HG03139 (cell line): ENCODE measurements around the gene DPP6.

ENCODE experiments used
- ATAC-seq: cut with Tn5 transposase; IDR thresholded peaks from one replicate; pipeline ENCODE4 v1.9.1; 2021; ENCODE audit not compliant: unreplicated experiment

DPP6 gene

GRCh38 chr7:154332811-154333580 lies 280.8 kb downstream of the DPP6 start:
- no peak for ATAC-seq

DNA sequence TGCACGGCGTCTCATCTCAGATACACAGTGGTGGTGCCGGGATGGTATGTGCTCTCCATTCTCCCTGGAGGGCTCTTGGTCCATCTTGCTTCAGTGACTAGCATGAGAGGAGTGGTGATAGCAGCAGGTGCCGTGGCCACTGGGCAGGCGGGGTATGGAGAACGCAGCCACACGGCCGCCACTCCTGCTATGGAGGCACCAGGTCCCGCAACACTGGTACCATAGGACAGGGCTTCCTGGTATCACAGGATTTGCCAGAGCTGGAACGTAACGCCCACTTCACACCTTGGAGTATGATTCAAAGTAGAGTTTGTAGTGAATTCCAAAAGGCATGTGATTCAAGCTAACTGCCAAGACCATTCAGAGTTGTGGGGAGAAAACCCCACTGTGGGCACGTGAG lies 284.1 kb downstream of the DPP6 start:
- ATAC-seq: no peak

DNA sequence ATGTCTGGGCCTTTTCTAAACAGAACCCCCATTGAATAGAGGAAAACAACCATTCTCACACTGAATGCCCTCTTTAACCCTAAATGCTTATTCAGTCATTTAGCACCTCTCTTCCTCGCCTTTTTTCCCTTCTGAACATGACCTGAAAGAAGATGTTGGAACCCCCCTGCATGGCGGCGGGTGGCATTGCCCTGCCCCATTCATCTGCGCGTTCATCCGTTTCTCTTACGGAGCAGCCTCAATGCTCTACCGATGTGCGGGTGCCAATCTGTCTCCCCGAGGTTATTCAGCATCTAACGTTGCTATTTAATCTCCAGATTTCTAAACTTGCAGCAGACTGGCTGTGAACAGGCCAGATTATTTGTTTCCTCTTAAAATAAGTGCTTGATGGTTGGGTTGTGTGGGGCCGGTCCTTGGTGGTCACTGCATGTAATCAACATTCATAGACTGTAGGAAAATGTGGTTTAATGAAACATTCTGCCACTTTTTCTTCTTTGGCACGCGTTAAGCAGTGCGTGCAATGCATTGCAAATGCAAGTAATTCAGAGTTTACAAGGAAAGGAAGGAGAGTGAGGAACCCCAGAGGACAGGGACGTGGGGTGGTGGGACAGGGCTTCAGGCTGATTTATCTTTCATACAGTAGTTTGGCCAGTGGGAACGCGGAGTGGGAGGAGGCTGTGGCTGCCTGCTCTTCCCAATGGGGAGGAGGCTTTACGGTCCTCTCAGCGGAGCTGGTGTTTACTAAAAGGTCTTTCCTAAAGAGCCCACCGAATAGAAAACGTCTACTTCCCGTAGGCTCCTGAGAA lies 286.7 kb downstream of the DPP6 start:
- no peak for ATAC-seq

DNA sequence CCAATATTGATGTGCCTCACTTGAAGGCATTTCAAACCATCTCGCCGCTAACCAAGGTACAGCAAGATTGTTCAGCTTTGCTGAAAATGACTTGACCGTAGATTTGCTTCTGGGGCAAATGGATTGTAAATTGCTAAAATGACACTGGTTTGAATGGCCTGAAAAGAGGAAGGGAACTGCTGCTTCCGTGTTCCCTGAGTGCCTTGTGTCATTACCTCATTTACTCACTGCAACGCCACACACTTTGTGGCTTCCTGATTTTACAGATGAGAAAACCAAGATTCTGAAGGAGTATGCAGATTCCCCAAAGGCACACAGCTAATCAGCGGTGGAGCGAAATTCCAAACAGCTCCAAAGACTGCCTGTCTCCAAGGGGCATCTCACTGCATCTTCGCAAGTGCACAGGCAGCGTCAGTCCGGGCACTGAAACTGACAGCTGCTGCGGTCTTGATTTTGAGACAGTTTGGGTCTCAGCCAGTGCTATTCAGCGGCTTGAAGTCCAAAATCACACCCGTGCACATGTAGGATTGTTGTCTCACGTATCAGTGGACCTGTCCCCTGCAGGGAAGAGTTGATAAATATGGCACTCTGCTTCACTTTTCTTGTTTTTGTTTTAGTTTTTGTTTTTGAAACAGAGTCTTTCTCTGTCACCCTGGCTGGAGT lies 290.9 kb downstream of the DPP6 start:
- no peak for ATAC-seq

DNA sequence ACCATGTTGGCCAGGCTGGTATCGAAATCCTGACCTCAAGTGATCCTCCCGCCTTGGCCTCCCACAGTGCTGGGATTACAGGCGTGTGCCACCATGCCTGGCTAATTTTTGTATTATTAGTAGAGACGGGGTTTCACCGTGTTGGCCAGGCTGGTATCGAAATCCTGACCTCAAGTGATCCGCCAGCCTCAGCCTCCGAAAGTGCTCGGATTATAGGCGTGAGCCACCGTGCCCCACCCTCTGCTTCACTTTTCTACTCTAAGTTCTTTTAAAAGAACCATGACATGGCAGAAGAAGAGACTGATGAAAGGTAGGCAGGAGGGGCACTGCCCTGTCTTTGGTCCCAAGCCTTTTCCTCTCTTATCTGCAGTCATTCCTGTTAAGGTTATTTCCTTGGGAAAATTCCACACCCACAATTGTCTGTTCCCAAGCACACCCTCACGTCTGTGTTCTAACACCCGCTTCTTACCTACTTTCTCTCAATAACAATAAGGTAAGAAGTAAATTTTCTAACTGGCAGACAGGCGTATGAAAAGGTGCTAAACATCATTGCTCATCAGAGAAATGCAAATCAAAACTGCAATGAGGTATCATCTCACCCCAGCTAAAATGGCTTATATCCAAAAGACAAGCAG lies 291.7 kb downstream of the DPP6 start:
- ATAC-seq: no peak

- no peak for ATAC-seq
Measured at GRCh38 chr7:154345093-154345492, 292.9 kb downstream of the DPP6 start.

- ATAC-seq: no peak
Measured at GRCh38 chr7:154347700-154348266, 295.6 kb downstream of the DPP6 start.

- ATAC-seq: no peak
Measured at GRCh38 chr7:154350892-154351291, 298.7 kb downstream of the DPP6 start.

GRCh38 chr7:154353355-154353767 lies 301.2 kb downstream of the DPP6 start:
- no peak for ATAC-seq

DNA sequence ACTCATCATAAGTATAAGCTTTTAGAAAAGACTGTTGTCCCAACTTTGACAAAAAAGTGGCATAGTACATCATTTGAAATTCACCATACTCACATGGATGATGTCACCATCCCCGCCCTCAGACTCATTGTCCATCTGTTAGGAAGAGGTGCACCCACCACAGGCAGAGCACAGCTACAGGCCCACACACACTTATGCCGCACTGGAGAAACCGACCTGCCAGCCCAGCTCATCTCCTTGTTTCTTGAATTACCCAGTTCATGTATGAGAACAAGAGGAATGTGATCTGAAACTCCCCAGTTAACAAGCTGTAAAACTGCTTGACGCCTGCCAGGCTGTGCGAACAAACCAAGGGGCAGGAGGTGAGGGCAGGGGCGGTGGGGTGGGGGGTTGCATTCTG lies 312.0 kb downstream of the DPP6 start:
- ATAC-seq: no peak

- ATAC-seq: no peak
Measured at GRCh38 chr7:154371424-154371823, 319.2 kb downstream of the DPP6 start.

DNA sequence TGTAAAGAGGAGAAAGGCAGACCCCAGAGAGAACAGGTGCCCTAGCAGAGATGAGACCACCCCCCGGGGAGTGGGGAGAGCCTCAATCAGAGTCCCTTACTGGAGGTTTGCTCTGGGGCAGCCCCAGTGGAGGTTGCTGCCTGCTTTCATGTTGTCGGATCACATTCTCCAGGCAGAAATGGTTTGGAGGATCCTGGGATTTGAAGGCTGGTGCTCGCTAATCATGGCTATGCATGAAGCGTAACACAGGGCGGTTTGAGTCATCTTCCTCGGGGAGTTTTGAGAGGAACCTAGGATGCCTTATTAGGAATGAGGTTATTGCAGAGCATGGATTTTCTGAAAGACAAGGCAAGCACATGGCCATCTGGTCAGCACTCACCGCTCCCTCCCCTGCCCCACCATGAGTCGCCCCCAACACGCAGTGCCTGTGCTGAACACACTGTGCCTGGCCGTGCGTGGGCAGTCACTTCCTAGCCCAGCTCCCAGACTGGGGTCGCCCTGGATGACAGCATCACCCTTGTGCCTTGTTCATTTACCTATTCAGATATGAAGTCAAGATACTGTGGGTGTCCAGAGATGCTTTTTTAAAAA lies 319.9 kb downstream of the DPP6 start:
- no peak for ATAC-seq

DNA sequence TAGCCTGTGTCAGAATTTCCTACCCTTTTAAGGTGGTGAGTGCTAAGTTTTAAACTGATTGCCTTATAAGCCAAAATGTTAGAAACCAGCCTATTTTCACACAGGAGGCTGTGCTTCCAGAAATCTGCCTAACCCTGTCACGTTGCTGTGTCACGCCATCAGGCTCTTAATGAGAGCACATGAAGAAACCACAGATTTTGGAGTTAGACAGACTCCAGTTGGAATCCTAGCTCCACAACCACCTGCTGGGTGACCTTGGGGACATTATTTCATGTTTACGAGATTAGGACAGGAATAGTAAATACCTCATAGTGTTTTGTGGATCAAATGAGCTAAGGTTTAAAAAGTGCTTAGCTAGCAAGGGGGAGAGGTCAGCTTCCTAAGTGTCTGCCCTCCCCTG lies 321.8 kb downstream of the DPP6 start:
- ATAC-seq: no peak

DNA sequence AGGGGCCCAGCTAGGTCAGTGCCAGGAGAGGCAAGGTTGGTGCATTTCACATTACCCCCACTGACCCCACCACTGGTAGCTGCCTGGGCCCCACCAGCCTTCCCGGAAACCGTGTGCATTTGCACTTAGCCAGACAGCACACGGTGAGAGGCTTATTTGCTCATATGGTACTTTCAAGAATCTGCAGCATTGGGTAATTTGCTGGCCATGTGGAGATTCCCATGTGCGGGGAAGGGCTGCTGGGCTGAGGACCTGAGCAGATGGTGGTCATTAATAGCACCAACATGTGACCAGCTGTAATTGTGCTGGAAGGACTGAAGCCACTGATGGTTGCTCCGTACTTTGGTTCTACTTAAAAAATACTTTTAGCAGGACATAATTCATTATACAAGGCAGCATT lies 323.8 kb downstream of the DPP6 start:
- ATAC-seq: no peak

DNA sequence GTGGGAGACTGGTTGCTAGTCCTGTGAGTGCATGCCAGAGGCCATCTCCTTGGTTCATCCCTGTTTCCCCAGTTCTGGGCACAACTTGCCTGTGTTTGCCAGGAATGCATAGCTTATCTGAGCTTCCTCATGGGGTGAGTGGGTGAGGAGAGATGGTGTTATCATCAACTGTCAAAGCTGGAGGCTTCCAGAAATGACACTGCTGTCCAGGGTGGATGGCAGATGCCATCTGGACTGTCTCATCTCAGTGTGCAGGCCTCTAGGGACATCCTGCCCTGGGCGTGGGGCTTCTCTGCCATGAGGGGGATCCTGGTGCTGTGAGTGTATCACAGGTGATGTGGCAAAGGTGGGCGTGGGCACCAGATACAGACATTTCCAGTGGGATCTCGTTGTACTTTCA lies 328.6 kb downstream of the DPP6 start:
- ATAC-seq: no peak

GRCh38 chr7:154383045-154383444 lies 330.8 kb downstream of the DPP6 start:
- no peak for ATAC-seq

DNA sequence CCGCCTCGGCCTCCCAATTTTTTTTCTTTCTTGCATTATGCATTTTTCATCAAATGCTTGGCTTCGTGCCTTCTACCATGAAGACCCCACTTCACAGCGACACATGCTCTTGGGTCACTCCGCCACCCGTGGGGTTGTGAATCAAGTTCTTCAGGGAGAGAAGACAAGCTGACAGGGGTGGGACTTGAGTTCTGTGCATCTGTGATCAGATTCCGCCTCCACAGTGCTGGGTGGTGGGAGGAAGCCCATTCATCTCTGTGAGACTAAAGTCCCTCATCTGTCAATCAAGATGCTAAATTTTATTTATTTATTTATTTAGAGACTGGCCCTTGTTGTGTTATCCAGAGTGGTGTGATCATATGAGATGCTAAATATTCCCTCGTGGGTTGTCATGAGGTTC lies 333.0 kb downstream of the DPP6 start:
- no peak for ATAC-seq

DNA sequence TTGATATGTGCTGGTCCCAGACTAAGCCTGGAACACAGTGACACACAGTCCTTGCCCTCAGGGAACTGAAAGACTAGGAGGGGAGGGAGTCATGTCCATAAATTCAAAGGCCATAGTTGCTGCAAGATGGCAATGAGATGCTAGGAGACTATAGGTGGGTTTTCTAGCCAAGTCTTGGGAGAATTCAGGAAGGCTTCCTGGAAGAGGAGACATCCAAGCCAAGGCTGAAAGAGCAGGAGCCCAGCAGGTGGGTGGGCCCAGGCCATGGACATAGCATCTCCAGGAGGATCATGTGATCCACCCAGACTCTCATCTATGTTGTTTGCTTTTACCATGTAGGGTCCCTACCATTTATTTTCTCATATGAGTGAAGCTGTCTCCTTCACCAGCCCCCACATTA lies 335.1 kb downstream of the DPP6 start:
- no peak for ATAC-seq

DNA sequence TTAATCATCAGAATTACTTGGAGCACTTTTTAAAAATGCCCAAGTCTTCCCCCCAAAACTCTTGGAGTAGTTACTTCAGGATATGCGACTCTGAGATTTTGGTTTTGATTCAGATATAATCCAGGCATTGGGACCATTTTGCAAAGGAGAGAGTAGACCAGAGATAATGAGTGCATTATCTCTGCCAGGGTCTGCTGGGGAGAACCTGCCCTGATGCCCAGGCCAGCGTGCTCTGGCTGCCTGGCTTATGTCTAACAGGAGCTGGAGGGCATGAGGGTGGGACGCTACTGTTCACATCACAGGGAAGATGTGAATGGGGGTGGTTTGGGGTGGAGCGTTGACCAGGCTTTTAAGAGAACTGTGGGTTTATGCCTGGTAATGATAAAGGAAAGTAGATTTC lies 336.2 kb downstream of the DPP6 start:
- ATAC-seq: no peak

GRCh38 chr7:154388999-154389398 lies 336.8 kb downstream of the DPP6 start:
- ATAC-seq: no peak

- no peak for ATAC-seq
Measured at GRCh38 chr7:154390961-154391360, 338.8 kb downstream of the DPP6 start.
